ENCODE measurements around the gene SHISA8.
A peak's percentile ranks its signal among the peaks of the same experiment; 100 is the strongest.
"Not testable (repeated sequence)": the region's sequence is repeated elsewhere in the genome, so short reads cannot be mapped to it uniquely, and the experiment has no call there.

The SHISA8 gene

GRCh38 chr22:41899110-41899509 lies 15.8 kb downstream of the SHISA8 start:
- no peak for DNase-seq (ENCODE audit: low spot score)

- DNase-seq (ENCODE audit: low spot score), result no peak
These were observed 16.2 kb downstream of the SHISA8 start for GRCh38 chr22:41898645-41899044.

- no peak for DNase-seq (ENCODE audit: low spot score)
These were observed 21.1 kb downstream of the SHISA8 start for GRCh38 chr22:41893591-41894375.

- no peak for DNase-seq (ENCODE audit: low spot score)
These were observed 22.2 kb downstream of the SHISA8 start for GRCh38 chr22:41892721-41893120.

GRCh38 chr22:41891407-41891806 lies 23.5 kb downstream of the SHISA8 start:
- DNase-seq (ENCODE audit: low spot score), result no peak

- no peak for DNase-seq (ENCODE audit: low spot score)
These were observed 26.2 kb downstream of the SHISA8 start for GRCh38 chr22:41888627-41889200.

GRCh38 chr22:41885516-41885915 lies 29.4 kb downstream of the SHISA8 start:
- DNase-seq (ENCODE audit: low spot score), result no peak

GRCh38 chr22:41885116-41885515 lies 29.8 kb downstream of the SHISA8 start:
- no peak for DNase-seq (ENCODE audit: low spot score)

GRCh38 chr22:41883400-41883799 lies 31.5 kb downstream of the SHISA8 start:
- no peak for DNase-seq (ENCODE audit: low spot score)

GRCh38 chr22:41880653-41881052 lies 34.2 kb downstream of the SHISA8 start:
- DNase-seq (ENCODE audit: low spot score), result no peak

- DNase-seq (ENCODE audit: low spot score), result no peak
These were observed 38.2 kb downstream of the SHISA8 start for GRCh38 chr22:41876675-41877074.

- DNase-seq (ENCODE audit: low spot score), result no peak
These were observed 38.6 kb downstream of the SHISA8 start for GRCh38 chr22:41876275-41876674.

- no peak for DNase-seq (ENCODE audit: low spot score)
These were observed 39.2 kb downstream of the SHISA8 start for GRCh38 chr22:41875531-41876270.

- DNase-seq (ENCODE audit: low spot score), result no peak
These were observed 40.8 kb downstream of the SHISA8 start for GRCh38 chr22:41874090-41874489.

GRCh38 chr22:41873391-41873790 lies 41.5 kb downstream of the SHISA8 start:
- DNase-seq (ENCODE audit: low spot score), result no peak

- DNase-seq (ENCODE audit: low spot score), result no peak
These were observed 44.1 kb downstream of the SHISA8 start for GRCh38 chr22:41870786-41871185.

- DNase-seq (ENCODE audit: low spot score), result not testable (repeated sequence)
These were observed 44.8 kb downstream of the SHISA8 start for GRCh38 chr22:41870081-41870480.

- DNase-seq (ENCODE audit: low spot score), result no peak
These were observed 46.3 kb downstream of the SHISA8 start for GRCh38 chr22:41868556-41868955.

- no peak for DNase-seq (ENCODE audit: low spot score)
These were observed 51.4 kb downstream of the SHISA8 start for GRCh38 chr22:41863472-41863871.

- no peak for DNase-seq (ENCODE audit: low spot score)
These were observed 52.2 kb downstream of the SHISA8 start for GRCh38 chr22:41862530-41863266.

GRCh38 chr22:41862160-41862529 lies 52.7 kb downstream of the SHISA8 start:
- peak; percentile 37 for DNase-seq (ENCODE audit: low spot score)

All from SW480 (cell line).